Osteocyte (in vitro differentiated cells): Measurements from ENCODE around the gene SRP68. TPM values are rescaled to one million over a fixed set of nuclear protein-coding genes. Genes with fewer than 3 reads are reported as not detected.

Experiments
- DNase-seq: peaks from one replicate; pipeline ENCODE4 v3.0.0; 2021; ENCODE audit warnings: mixed read lengths; ENCODE audit not compliant: unreplicated experiment; ENCODE audit errors: extremely low spot score
- H3K27ac Mint-ChIP-seq: one replicate; pipeline ENCODE4 v1.8.0; 2021; ENCODE audit warnings: mild to moderate bottlenecking, mixed read lengths; ENCODE audit not compliant: unreplicated experiment
- H3K27me3 Mint-ChIP-seq: one replicate; pipeline ENCODE4 v1.8.0; 2021; ENCODE audit warnings: mixed read lengths; ENCODE audit not compliant: unreplicated experiment
- H3K36me3 Mint-ChIP-seq: one replicate; pipeline ENCODE4 v1.8.0; 2021; ENCODE audit warnings: mixed read lengths; ENCODE audit not compliant: unreplicated experiment
- H3K4me1 Mint-ChIP-seq: one replicate; pipeline ENCODE4 v1.8.0; 2021; ENCODE audit warnings: mixed read lengths; ENCODE audit not compliant: unreplicated experiment
- H3K4me3 Mint-ChIP-seq: one replicate; pipeline ENCODE4 v1.8.0; 2021; ENCODE audit warnings: mild to moderate bottlenecking, moderate library complexity, mixed read lengths; ENCODE audit not compliant: unreplicated experiment
- H3K9me3 Mint-ChIP-seq: one replicate; pipeline ENCODE4 v1.8.0; 2021; ENCODE audit warnings: mixed read lengths; ENCODE audit not compliant: unreplicated experiment
- total RNA-seq: library from RNA; stranded (reverse); gene quantifications from 2 replicates; pipeline ENCODE4 v1.2.1, GENCODE V29; 2021
- TF ChIP-seq, protein P1 (sequence below): fragments of 200-600 bp; sonication (generic); IDR thresholded peaks from 2 replicates; pipeline ENCODE4 v1.5.0; 2021; ENCODE audit warnings: antibody characterized with exemption, mild to moderate bottlenecking, moderate library complexity

Gene SRP68
- total RNA-seq, 1 donor from 2014 or later = 74.7 TPM

GRCh38 chr17:76053246-76054111 lies 18.8 kb downstream of the SRP68 start:
- Mint-ChIP-seq H3K4me3 (no peak overlapping the region), H3K4me1 (peaks cover 12% of the 10 kb centered on the region), H3K27ac (peak overlapping the region; percentile 79), H3K36me3 (peaks cover 48% of the 10 kb centered on the region), H3K27me3 (no peaks in the 10 kb centered on the region), H3K9me3 (no peaks in the 10 kb centered on the region)
- DNase-seq = no peak
- TF ChIP-seq, protein P1, sequence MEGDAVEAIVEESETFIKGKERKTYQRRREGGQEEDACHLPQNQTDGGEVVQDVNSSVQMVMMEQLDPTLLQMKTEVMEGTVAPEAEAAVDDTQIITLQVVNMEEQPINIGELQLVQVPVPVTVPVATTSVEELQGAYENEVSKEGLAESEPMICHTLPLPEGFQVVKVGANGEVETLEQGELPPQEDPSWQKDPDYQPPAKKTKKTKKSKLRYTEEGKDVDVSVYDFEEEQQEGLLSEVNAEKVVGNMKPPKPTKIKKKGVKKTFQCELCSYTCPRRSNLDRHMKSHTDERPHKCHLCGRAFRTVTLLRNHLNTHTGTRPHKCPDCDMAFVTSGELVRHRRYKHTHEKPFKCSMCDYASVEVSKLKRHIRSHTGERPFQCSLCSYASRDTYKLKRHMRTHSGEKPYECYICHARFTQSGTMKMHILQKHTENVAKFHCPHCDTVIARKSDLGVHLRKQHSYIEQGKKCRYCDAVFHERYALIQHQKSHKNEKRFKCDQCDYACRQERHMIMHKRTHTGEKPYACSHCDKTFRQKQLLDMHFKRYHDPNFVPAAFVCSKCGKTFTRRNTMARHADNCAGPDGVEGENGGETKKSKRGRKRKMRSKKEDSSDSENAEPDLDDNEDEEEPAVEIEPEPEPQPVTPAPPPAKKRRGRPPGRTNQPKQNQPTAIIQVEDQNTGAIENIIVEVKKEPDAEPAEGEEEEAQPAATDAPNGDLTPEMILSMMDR = no peak

DNA sequence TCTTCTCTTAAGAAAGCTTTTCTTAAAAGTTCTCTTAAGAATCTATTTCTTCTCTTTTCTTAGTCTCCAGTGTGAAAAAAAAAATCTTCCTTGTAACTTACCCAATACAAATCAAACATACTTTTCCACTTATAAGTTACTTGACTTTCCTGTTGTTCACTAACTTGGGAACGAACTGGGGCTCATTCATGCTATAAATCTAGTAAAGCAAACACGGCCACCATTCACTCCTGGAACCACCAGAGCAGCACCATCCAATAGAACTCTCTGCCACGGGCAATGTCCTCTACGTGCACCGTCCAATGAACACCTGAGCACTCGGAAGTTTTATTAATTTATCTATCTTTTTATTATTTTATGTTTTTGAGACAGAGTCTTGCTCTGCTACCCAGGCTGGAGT lies 20.8 kb downstream of the SRP68 start:
- no peaks in the 10 kb centered on the region for H3K9me3 Mint-ChIP-seq
- no peak overlapping the region for H3K27ac Mint-ChIP-seq
- peaks cover 12% of the 10 kb centered on the region for H3K4me1 Mint-ChIP-seq
- peaks cover 48% of the 10 kb centered on the region for H3K36me3 Mint-ChIP-seq
- TF ChIP-seq, protein P1 = no peak
- H3K27me3 Mint-ChIP-seq = no peaks in the 10 kb centered on the region
- DNase-seq = no peak
- no peak overlapping the region for H3K4me3 Mint-ChIP-seq

DNA sequence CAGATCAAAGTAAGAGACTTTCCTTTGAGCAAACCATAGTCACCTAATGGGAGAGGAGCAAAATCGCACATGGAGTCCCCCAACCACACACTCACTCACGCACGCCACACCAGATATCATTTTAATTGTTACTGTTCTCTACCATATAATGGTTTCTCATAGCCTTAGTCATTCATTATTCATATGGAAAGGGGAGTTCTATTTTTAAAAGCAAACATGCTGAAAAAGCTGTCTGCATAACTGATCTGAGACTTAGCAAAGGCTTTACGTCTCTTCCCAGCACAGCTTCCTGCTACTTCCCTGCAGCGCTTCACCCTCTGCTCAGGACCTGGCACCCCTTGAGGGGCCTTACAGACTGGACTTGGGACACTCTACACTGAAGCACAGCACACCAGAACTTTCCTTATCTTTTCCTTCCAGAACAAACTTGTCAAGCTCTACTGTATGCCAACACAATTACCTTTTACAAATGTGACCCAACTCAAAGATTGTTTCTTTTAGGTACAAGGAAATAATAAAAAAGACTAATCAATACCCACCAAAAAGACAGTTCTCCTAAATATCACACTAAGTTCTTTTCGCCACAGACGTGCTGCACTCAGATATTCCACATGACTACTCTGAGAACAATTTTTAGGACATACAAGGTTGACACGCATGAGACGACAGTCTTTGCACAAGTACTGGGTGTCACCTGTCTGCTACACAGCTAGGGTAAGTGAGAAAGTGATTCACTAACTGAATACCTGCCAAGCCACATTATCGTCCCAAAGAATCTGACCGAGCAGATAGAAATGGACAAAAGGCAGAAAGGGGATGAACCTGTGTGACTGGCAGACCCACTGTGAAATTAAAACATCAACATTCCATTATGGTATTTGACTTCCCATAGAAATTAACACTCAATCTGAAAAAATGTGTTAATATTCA lies 21.5 kb downstream of the SRP68 start:
- Mint-ChIP-seq H3K4me1 (peaks cover 12% of the 10 kb centered on the region), H3K27ac (no peak overlapping the region), H3K36me3 (peaks cover 48% of the 10 kb centered on the region), H3K4me3 (no peak overlapping the region), H3K27me3 (no peaks in the 10 kb centered on the region), H3K9me3 (no peaks in the 10 kb centered on the region)
- TF ChIP-seq, protein P1 = no peak
- no peak for DNase-seq

GRCh38 chr17:76049836-76050537 lies 22.3 kb downstream of the SRP68 start:
- Mint-ChIP-seq H3K27ac (peak overlapping the region; percentile 42), H3K36me3 (peaks cover 57% of the 10 kb centered on the region), H3K27me3 (no peaks in the 10 kb centered on the region), H3K4me3 (no peak overlapping the region), H3K9me3 (no peaks in the 10 kb centered on the region), H3K4me1 (peaks cover 12% of the 10 kb centered on the region)
- DNase-seq = no peak
- TF ChIP-seq, protein P1 = no peak
